Stimulated activated CD4-positive, alpha-beta T cell treated with anti-CD3 and anti-CD28 coated beads, Interleukin-4, amount 100 ng/mL, for 4 hours (primary cell): ENCODE results near the gene OBP2A.

ENCODE experiments used
- DNase-seq, 2 experiments: peaks; one replicate each; pipeline ENCODE4 v3.0.0-alpha.2; 2020

OBP2A gene

DNA sequence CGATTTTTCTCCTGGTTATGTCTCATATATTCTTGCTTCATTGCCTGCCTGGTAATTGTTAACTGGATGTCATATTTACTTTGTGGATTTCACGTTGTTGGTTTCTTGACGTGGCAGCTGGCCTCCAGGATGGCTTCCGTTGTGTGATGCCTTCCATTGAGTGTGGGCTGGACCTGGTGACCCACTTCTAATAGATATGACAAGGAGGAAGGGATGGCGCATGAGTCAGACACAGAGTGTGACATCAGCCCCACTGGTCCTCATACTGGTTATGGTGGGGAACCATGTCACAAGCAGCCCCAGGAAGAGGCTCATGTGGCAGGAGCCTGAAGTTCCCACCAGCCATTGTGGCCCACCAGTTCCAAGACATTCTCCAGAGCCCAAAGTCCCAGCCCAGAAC lies 9.3 kb downstream of the OBP2A start:
- no peak for DNase-seq

GRCh38 chr9:135555910-135556309 lies 10.0 kb downstream of the OBP2A start:
- no peak for DNase-seq

DNA sequence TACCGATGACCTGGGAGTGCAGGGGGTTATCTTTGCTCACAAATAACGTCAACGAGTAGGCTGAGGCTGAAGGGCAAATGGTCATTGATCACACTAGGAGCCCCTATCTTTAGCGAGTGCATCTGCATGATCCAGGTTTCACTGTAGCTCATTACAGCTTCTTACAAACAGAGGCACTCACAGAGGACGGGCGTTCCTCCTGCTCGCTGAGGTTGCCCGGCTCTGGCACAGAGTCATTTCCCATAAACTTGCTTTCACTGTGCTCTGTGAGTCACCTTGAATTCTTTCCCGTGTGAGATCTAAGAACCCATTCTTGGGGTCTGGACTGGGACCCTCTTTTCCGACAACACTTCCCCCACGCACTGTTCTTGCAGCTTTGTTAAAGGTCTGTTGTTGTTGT lies 13.7 kb downstream of the OBP2A start:
- DNase-seq: no peak

- no peak for DNase-seq
These were observed 15.7 kb downstream of the OBP2A start, which contains the start of gene PAEP for GRCh38 chr9:135561391-135562234. TSS of gene PAEP (plus strand) at chr9:135561756.

GRCh38 chr9:135562235-135562745 lies 16.4 kb downstream of the OBP2A start:
- DNase-seq: no peak

GRCh38 chr9:135563039-135563476 lies 17.1 kb downstream of the OBP2A start:
- no peak for DNase-seq

DNA sequence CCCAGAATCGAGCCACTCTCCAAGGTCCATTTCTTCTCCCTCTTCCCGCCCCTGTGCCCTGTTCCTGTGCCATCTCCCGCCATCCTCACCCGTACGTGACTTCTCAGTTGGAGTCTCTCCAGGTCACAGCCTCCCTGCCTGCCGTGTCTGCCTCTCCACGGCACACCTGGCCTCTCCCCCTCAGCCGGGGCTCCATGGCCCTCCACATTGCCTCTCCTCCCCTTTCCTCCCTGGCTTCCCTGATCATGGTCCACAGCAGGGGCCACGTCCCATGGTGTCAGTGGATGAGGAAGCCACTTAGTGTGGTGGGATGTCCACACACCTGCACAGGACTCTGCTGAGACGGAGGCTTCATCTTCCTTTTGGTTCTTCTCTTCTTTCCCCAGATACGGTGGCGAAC lies 17.9 kb downstream of the OBP2A start:
- no peak for DNase-seq

DNA sequence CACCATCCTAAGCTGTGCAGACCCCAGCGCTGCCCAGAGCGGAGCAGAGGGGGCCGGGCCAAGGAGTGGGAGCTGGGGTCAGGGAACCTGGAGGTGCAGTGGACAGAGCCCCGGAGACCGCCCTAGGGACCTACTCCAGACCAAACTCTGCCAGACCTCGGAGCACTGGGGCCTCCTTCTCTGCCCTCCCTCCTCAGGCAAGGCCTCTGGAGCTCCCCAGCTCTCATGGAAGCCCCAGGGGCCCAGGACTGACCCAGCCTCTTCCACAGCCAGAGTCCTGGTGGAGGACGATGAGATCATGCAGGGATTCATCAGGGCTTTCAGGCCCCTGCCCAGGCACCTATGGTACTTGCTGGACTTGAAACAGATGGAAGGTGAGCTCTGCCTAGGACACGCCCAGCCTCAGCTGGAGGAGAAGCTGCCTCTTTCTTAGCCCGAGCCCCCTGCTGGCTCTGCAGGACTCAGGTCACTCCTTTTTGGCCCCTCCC lies 19.3 kb downstream of the OBP2A start:
- no peak for DNase-seq

DNA sequence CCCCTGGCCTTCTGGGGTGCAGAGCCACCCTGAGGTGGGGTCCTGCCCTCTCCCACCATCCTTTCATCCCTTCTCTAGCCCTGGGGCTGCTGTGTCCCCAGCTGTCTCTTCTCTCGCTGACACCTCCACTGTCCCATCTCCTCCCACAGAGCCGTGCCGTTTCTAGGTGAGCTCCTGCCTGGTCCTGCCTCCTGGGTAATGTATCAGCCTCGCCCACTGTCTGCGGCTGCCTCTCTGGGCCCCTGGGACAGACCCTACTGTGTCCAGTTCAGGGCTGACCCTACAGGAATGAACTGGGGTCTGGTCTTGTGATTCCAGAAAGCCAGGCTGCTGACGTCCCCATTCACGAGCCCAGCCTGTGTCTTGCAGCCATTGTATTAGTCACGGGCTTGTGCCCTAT lies 19.7 kb downstream of the OBP2A start:
- DNase-seq: no peak

GRCh38 chr9:135566552-135566951 lies 20.6 kb downstream of the OBP2A start:
- no peak for DNase-seq

- no peak for DNase-seq
These were observed 21.4 kb downstream of the OBP2A start for GRCh38 chr9:135567311-135567710.

DNA sequence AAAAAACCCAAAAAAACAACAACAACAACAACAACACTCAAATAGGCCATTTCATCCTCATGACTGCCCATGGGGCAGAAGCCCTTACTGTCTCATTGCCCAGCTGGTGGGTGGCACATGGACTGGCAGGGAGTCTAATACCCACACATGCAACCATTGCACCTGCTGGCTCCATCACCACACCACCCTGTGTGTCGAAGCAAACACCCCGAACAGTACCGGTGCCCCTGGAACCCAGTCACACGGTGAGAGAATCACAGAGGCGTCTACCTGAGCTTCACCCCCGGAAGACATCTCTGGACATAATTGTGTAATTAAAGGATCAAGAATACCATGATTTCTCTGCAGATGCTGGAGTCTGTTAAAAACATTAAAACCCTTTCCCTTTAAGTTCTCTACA lies 22.1 kb downstream of the OBP2A start:
- no peak for DNase-seq

GRCh38 chr9:135570456-135570855 lies 24.5 kb downstream of the OBP2A start:
- no peak for DNase-seq

DNA sequence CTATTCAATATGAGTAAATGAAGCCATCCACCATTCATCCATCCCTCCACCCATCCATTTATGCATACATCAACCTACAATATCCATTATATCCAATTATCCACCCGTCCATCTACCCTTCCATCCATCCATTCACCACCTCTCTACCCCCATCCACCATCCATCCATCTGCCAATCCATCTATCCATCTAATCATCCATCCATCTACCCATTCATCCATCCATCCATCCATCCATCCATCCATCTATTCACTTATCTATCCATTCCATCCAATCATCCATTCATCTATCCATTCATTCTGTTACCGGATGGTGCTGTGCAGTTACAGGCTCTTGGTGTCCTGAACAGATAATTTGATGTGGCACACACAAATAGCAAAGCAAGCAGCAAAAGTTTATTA lies 26.3 kb downstream of the OBP2A start:
- DNase-seq: no peak

GRCh38 chr9:135573124-135573523 lies 27.2 kb downstream of the OBP2A start:
- no peak for DNase-seq

DNA sequence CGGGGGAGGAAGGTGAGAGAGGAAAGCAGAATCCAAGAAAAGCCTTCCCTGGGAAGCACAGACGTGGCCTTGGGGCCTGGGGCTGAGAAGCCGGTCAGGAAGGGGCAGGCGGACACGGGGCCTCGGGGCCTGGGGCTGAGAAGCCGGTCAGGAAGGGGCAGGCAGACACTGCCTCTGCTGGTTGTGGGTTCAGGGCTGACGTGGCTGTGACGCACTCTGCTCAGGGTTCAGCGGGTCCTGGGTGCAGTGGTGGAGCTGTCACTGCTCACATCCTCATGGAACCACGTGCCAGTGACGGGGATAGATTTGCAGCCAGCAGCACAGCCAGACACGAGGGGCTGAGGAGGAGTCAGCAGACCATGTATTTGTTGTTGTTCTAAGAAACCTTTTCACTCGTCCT lies 28.4 kb downstream of the OBP2A start:
- no peak for DNase-seq

- no peak for DNase-seq
These were observed 29.0 kb downstream of the OBP2A start for GRCh38 chr9:135574943-135575342.

GRCh38 chr9:135575995-135576631 lies 30.2 kb downstream of the OBP2A start:
- no peak for DNase-seq

DNA sequence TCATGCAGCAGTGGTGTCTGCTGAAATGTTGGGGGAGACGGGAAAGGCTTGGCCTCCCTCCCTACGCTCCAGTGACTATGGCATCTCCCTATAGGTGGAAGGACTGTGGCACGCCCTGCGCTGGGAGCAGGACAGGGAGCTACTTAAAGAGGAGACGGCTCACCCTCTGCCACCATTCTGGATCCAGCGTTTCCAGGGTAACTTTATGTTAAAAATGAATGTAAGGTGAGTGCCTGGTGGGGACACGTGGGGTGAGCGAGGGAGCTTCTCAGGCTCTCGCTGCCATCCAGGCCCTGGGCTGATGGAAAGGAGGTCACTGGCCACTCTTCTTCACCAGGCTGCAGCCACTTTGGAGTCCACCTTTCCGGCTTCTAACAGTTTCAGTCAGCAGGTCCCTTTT lies 31.3 kb downstream of the OBP2A start:
- no peak for DNase-seq

GRCh38 chr9:135579356-135579755 lies 33.4 kb downstream of the OBP2A start:
- DNase-seq: no peak

- no peak for DNase-seq
These were observed 34.1 kb downstream of the OBP2A start for GRCh38 chr9:135579889-135580660.

- no peak for DNase-seq
These were observed 34.9 kb downstream of the OBP2A start for GRCh38 chr9:135580664-135581380.
